MM.1S (cell line): ENCODE measurements around the gene CNIH3.

Experiments used
- CTCF ChIP-seq: fragments of 300-600 bp; sonication (generic); IDR thresholded peaks from 2 replicates; pipeline ENCODE4 v1.5.1; 2016; ENCODE audit warnings: antibody characterized with exemption, low read length, mixed read lengths
- EZH2 ChIP-seq: fragments of 300-600 bp; sonication (generic); optimal IDR thresholded peaks from 2 replicates; pipeline ENCODE3; 2017; ENCODE audit warnings: low read depth, mild to moderate bottlenecking, antibody characterized with exemption, low read length, mixed read lengths
- EZH2phosphoT487 ChIP-seq: fragments of 300-600 bp; sonication (generic); IDR thresholded peaks from 2 replicates; pipeline ENCODE4 v1.6.1; 2018; ENCODE audit warnings: antibody characterized with exemption, low read length

- TF ChIP-seq CTCF (no peak), EZH2 (no peak), EZH2phosphoT487 (no peak)
Observed at GRCh38 chr1:224647449-224647848, 31.3 kb downstream of the CNIH3 start.
